Endothelial cell of umbilical vein (primary cell): ENCODE results near the gene BCL11A. TPM values are rescaled to one million over a fixed set of nuclear protein-coding genes. Genes with fewer than 3 reads are reported as not detected.

Experiments
- BruUV-seq: library from RNA; stranded (reverse); fragments of 400-500 nt; replicated peaks from 2 replicates; lab custom pipeline; 2021; lab: Mats Ljungman, UMichigan
- CTCF ChIA-PET: fragments of 300-600, 350-600 bp; sonication (Branson Sonifier 250); formaldehyde crosslinking; loops from one replicate; lab custom pipeline; 2021; ENCODE audit warnings: antibody characterized with exemption, inconsistent platforms; lab: Charles Lee
- POLR2A ChIA-PET: fragments of 300-600, 350-600 bp; sonication (Branson Sonifier 250); formaldehyde crosslinking; loops from one replicate; lab custom pipeline; 2021; ENCODE audit warnings: antibody characterized with exemption, inconsistent platforms; lab: Charles Lee
- DNase-seq: peaks from one replicate; pipeline ENCODE4 v3.0.0-alpha.2; 2011; ENCODE audit warnings: low read depth, low spot score
- FAIRE-seq: peaks from 2 replicates; lab custom pipeline; 2011; peaks lifted over from hg19 to GRCh38; lab: Jason Lieb, UNC
- H2AFZ ChIP-seq: 2 replicates; pipeline ENCODE4 v1.6.0; 2012; ENCODE audit warnings: low read depth, low read length, control low read depth, inconsistent platforms
- H3K27ac ChIP-seq: 2 replicates; pipeline ENCODE4 v1.5.1; 2011; ENCODE audit warnings: low read depth, mild to moderate bottlenecking, control low read depth, low read length, moderate library complexity; ENCODE audit not compliant: insufficient read depth
- H3K27me3 ChIP-seq, 2 experiments: 2 replicates each; pipeline versions ENCODE4 v1.6.0 to v1.6.1; 2011; ENCODE audit warnings: low read length in 2 of 2, mixed read lengths in 1 of 2; ENCODE audit not compliant: control insufficient read depth in 2 of 2, insufficient read depth in 2 of 2
- H3K36me3 ChIP-seq, 2 experiments: 2 replicates in 1 of 2; 3 replicates in 1 of 2; pipeline ENCODE4 v1.5.1; 2011; ENCODE audit warnings: low read length in 2 of 2, mild to moderate bottlenecking in 1 of 2, moderate library complexity in 1 of 2; ENCODE audit not compliant: control insufficient read depth in 2 of 2, insufficient read depth in 2 of 2; ENCODE audit errors: extremely low read depth in 1 of 2
- H3K4me1 ChIP-seq: 3 replicates; pipeline ENCODE4 v1.5.1; 2011; ENCODE audit warnings: mild to moderate bottlenecking, low read length; ENCODE audit not compliant: control insufficient read depth, insufficient read depth; ENCODE audit errors: extremely low read depth
- H3K4me2 ChIP-seq: 2 replicates; pipeline ENCODE4 v1.6.1; 2011; ENCODE audit warnings: low read length, control low read depth, mixed read lengths; ENCODE audit not compliant: insufficient read depth
- H3K4me3 ChIP-seq, 3 experiments: fragments of 200-600 bp in 1 of 3; sonication (generic), shearing (Covaris generic) in 1 of 3; replicated peaks in 1 of 3; 2 replicates each; pipeline ENCODE4 v1.5.1; 2011 to 2016; ENCODE audit warnings: control low read depth in 3 of 3, low read length in 3 of 3, mild to moderate bottlenecking in 2 of 3, inconsistent platforms in 1 of 3, low read depth in 1 of 3, moderate library complexity in 1 of 3; ENCODE audit not compliant: insufficient read depth in 1 of 3
- H3K79me2 ChIP-seq: 2 replicates; pipeline ENCODE4 v1.6.0; 2012; ENCODE audit warnings: low read length, inconsistent platforms; ENCODE audit not compliant: control insufficient read depth, insufficient read depth
- H3K9ac ChIP-seq: replicated peaks from 2 replicates; pipeline ENCODE3; 2011; ENCODE audit warnings: low read length, control low read depth; ENCODE audit not compliant: insufficient read depth; ENCODE audit errors: extremely low read depth
- H3K9me1 ChIP-seq: replicated peaks from 3 replicates; pipeline ENCODE4 v1.6.0; 2011; ENCODE audit warnings: mild to moderate bottlenecking, low read length; ENCODE audit not compliant: control insufficient read depth, insufficient read depth; ENCODE audit errors: extremely low read depth
- H3K9me3 ChIP-seq: replicated peaks from 2 replicates; pipeline ENCODE4 v1.5.1; 2012; ENCODE audit warnings: low read length, inconsistent platforms; ENCODE audit not compliant: control insufficient read depth, insufficient read depth
- H4K20me1 ChIP-seq: replicated peaks from 2 replicates; pipeline ENCODE3; 2011; ENCODE audit warnings: mild to moderate bottlenecking, low read length; ENCODE audit not compliant: control insufficient read depth, insufficient read depth; ENCODE audit errors: extremely low read depth
- CTCF ChIP-seq, 2 donors: IDR thresholded peaks; 1 replicate in 1 of 2; 2 replicates in 1 of 2; pipeline ENCODE4 v1.5.1; 2011; ENCODE audit warnings: low read length in 2 of 2, mild to moderate bottlenecking in 2 of 2, moderate library complexity in 2 of 2, control low read depth in 1 of 2, inconsistent platforms in 1 of 2, low read depth in 1 of 2; ENCODE audit not compliant: insufficient read depth in 1 of 2; ENCODE audit errors: extremely low read depth in 1 of 2
- GATA2 ChIP-seq: IDR thresholded peaks from 2 replicates; pipeline ENCODE4 v1.7.0; 2011; ENCODE audit warnings: low read depth, mild to moderate bottlenecking, moderate library complexity, mixed read lengths, low read length; ENCODE audit not compliant: insufficient read length, insufficient read depth
- JUN ChIP-seq: IDR thresholded peaks from 2 replicates; pipeline ENCODE4 v1.6.1; 2011; ENCODE audit warnings: borderline replicate concordance, low read depth; ENCODE audit not compliant: insufficient read length, insufficient read depth
- MYC ChIP-seq: IDR thresholded peaks from one replicate; pipeline ENCODE4 v1.6.1; 2011; ENCODE audit warnings: mild to moderate bottlenecking, low read depth, low read length
- POLR2A ChIP-seq: IDR thresholded peaks from 2 replicates; pipeline ENCODE4 v1.6.1; 2012; ENCODE audit warnings: low read depth, mild to moderate bottlenecking, control low read depth, low read length
- POLR2AphosphoS5 ChIP-seq: IDR thresholded peaks from 2 replicates; pipeline ENCODE4 v1.6.1; 2012; ENCODE audit warnings: low read depth, mild to moderate bottlenecking, control low read depth, low read length, moderate library complexity; ENCODE audit not compliant: insufficient read depth
- dilution Hi-C: fragments of 300-500 bp; cut with MboI; formaldehyde crosslinking; loops from one replicate; pipeline ENCODE4 v1.15.0; 2019; ENCODE audit warnings: low sequenced_read_pairs; ENCODE audit not compliant: extremely low pct_ligation_motif_present
- intact Hi-C: fragments of 100-400 bp; cut with micrococcal nuclease; formaldehyde crosslinking; loops from one replicate; pipeline ENCODE4 v1.10.0; 2022
- polyA plus RNA-seq, 4 experiments: library from polyadenylated mRNA; depleted of rRNA in 3 of 4; stranded (reverse) in 3 of 4; unstranded in 1 of 4; fragments of >200 nt; gene quantifications; 2 replicates each; pipeline versions ENCODE4 v1.2.1 to v1.2.3, GENCODE V29; 2011 to 2012; ENCODE audit warnings: missing spikeins in 1 of 4
- total RNA-seq: library from RNA; stranded (reverse); gene quantifications from 2 replicates; pipeline ENCODE4 v1.2.3, GENCODE V29; 2021

The BCL11A gene
- total and polyA plus RNA-seq, 2 donors (not counting 3 experiments of a cell fraction or from before 2014, with no cell fraction given) = 0.12 to 0.88 TPM

DNA sequence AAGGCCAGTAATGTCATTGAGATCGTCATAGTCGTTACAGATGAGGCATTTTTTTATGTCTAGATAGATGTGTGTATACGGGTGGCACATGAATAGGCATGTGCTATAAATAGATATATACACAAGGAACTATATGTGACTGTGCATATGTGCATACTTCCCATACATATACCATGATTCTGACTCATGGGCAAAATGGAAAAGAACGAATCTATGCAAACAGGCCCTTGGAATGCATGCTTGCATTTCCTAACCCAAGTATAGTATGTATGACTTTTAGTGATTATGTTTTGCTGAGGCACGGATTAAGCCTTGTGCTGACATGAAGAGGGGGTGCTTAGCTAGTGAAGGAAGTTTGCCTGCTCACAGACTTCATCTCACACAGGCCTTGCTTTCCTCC is 111.7 kb downstream of the BCL11A start:
- CTCF ChIA-PET = no interaction called here
- POLR2A ChIA-PET = no interaction called here

More for the DNA sequence above, 111.7 kb downstream of the BCL11A start:
- no peak overlapping the region for H2AFZ ChIP-seq
- no peak overlapping the region for H3K4me3 ChIP-seq
- no peak overlapping the region for H3K9ac ChIP-seq
- H4K20me1 ChIP-seq = no peaks in the 10 kb centered on the region
- H3K9me1 ChIP-seq = no peaks in the 10 kb centered on the region
- dilution Hi-C loops (no loop called here), intact Hi-C loops (no loop called here)
- no peaks in the 10 kb centered on the region for H3K9me3 ChIP-seq
- H3K27me3 ChIP-seq = no peaks in the 10 kb centered on the region
- H3K79me2 ChIP-seq = no peaks in the 10 kb centered on the region
- no peak for TF ChIP-seq GATA2
- TF ChIP-seq POLR2AphosphoS5 = no peak
- TF ChIP-seq CTCF (IDR thresholded peaks at IDR 0.05; ENCODE audit: extremely low read depth in 1 of 2, insufficient read depth in 1 of 2, low read depth in 1 of 2, low read length in 2 of 2) = no peak
- no peak for TF ChIP-seq MYC
- no peak for TF ChIP-seq JUN
- TF ChIP-seq POLR2A = no peak
- H3K4me2 ChIP-seq = no peak overlapping the region
- FAIRE-seq (no peak), DNase-seq (no peak)
- H3K27ac ChIP-seq = no peak overlapping the region
- H3K4me1 ChIP-seq = no peaks in the 10 kb centered on the region
- BruUV-seq = no TSS peak
- no peaks in the 10 kb centered on the region for H3K36me3 ChIP-seq
